Calu3 (cell line): ENCODE results near the gene MACROD1. TPM values are rescaled to one million over a fixed set of nuclear protein-coding genes. Genes with fewer than 3 reads are reported as not detected.

ENCODE experiments used
- BruUV-seq: library from RNA; stranded (reverse); fragments of 400-500 nt; replicated peaks from 2 replicates; lab custom pipeline; 2021; lab: Mats Ljungman, UMichigan
- CTCF ChIA-PET: fragments of 300-600 bp; sonication (Branson Sonifier 250); formaldehyde crosslinking; loops from one replicate; lab custom pipeline; 2022; ENCODE audit warnings: antibody characterized with exemption; lab: Charles Lee
- DNase-seq: peaks from one replicate; pipeline ENCODE4 v3.0.0; 2022
- H3K27ac Mint-ChIP-seq: one replicate; pipeline ENCODE4 v1.8.0; 2022; ENCODE audit warnings: mixed read lengths; ENCODE audit not compliant: unreplicated experiment
- H3K27me3 Mint-ChIP-seq: one replicate; pipeline ENCODE4 v1.8.0; 2022; ENCODE audit warnings: mixed read lengths; ENCODE audit not compliant: unreplicated experiment
- H3K36me3 Mint-ChIP-seq: one replicate; pipeline ENCODE4 v1.8.0; 2022; ENCODE audit warnings: mild to moderate bottlenecking, moderate library complexity, mixed read lengths; ENCODE audit not compliant: insufficient read depth, unreplicated experiment
- H3K4me1 Mint-ChIP-seq: one replicate; pipeline ENCODE4 v1.8.0; 2022; ENCODE audit warnings: mild to moderate bottlenecking, low read depth, mixed read lengths; ENCODE audit not compliant: unreplicated experiment
- H3K4me3 Mint-ChIP-seq: one replicate; pipeline ENCODE4 v1.8.0; 2022; ENCODE audit warnings: mild to moderate bottlenecking, low read depth, moderate library complexity, mixed read lengths; ENCODE audit not compliant: unreplicated experiment
- H3K9me3 Mint-ChIP-seq: one replicate; pipeline ENCODE4 v1.8.0; 2022; ENCODE audit warnings: low read depth, mixed read lengths; ENCODE audit not compliant: unreplicated experiment
- intact Hi-C: fragments of 100-400 bp; cut with micrococcal nuclease; formaldehyde crosslinking; loops from one replicate; pipeline ENCODE4 v1.10.0; 2022; ENCODE audit not compliant: unreplicated experiment
- total RNA-seq: library from RNA; stranded (reverse); gene quantifications from 2 replicates; pipeline ENCODE4 v1.2.3, GENCODE V29; 2022
- TF ChIP-seq, protein P1 (sequence below): fragments of 200-600 bp; IDR thresholded peaks from one replicate; pipeline ENCODE4 v1.8.0; 2022; ENCODE audit warnings: antibody characterized with exemption; ENCODE audit not compliant: unreplicated experiment

MACROD1 gene
- total RNA-seq, 1 experiment from 2014 or later = 35.7 TPM

DNA sequence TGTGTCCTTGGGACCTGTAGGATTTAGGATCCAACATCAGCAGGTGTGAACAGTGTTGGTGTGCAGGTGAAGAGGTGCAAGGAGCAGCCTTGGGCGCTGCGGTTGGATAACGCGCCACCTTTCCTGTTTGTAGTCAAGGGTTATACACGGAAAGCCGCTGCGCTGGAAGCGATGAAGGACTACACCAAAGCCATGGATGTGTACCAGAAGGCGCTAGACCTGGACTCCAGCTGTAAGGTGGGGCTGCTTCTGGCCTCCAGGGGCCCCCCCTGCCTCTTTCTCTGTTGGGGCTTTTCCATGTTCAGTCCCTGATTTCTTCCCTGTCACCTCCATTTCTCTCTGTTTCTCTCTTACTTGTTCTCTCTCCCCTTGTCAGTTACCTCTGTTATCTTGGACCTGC, 37.1 kb upstream of the MACROD1 start:
- CTCF ChIA-PET = no interaction called here
- Mint-ChIP-seq H3K4me3 (no peak overlapping the region), H3K9me3 (no peaks in the 10 kb centered on the region), H3K36me3 (peaks cover 85% of the 10 kb centered on the region), H3K27ac (no peak overlapping the region), H3K27me3 (no peaks in the 10 kb centered on the region), H3K4me1 (peaks cover 9% of the 10 kb centered on the region)
- DNase-seq = no peak
- TF ChIP-seq, protein P1, sequence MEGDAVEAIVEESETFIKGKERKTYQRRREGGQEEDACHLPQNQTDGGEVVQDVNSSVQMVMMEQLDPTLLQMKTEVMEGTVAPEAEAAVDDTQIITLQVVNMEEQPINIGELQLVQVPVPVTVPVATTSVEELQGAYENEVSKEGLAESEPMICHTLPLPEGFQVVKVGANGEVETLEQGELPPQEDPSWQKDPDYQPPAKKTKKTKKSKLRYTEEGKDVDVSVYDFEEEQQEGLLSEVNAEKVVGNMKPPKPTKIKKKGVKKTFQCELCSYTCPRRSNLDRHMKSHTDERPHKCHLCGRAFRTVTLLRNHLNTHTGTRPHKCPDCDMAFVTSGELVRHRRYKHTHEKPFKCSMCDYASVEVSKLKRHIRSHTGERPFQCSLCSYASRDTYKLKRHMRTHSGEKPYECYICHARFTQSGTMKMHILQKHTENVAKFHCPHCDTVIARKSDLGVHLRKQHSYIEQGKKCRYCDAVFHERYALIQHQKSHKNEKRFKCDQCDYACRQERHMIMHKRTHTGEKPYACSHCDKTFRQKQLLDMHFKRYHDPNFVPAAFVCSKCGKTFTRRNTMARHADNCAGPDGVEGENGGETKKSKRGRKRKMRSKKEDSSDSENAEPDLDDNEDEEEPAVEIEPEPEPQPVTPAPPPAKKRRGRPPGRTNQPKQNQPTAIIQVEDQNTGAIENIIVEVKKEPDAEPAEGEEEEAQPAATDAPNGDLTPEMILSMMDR = no peak
- no TSS peak for BruUV-seq
- intact Hi-C loops = no loop called here

DNA sequence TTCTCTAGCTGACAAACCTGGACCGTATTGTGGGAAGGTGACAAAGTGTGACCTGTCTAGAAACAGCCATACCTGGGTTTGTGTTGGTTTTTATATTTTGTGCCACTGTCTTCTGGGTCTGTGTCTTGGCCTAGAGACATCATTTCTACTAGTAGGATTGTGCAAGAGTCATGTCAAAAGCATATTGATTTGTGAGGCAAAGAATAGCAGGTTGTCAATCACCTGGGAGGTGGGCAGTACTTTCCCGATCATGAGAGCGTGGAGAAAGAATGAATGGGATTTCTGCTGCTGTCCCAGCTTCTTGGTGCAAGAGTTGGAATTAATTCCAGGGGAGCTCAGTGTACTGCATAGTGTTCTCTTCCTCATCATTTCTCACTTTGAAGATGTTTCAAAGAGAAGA, 35.6 kb upstream of the MACROD1 start:
- Mint-ChIP-seq H3K4me3 (no peak overlapping the region), H3K9me3 (no peaks in the 10 kb centered on the region), H3K27me3 (no peaks in the 10 kb centered on the region), H3K36me3 (peaks cover 93% of the 10 kb centered on the region), H3K4me1 (peaks cover 9% of the 10 kb centered on the region), H3K27ac (peak overlapping the region; percentile 54)
- no peak for DNase-seq
- intact Hi-C loops = no loop called here
- BruUV-seq = no TSS peak
- TF ChIP-seq, protein P1 = no peak
- CTCF ChIA-PET = no interaction called here

DNA sequence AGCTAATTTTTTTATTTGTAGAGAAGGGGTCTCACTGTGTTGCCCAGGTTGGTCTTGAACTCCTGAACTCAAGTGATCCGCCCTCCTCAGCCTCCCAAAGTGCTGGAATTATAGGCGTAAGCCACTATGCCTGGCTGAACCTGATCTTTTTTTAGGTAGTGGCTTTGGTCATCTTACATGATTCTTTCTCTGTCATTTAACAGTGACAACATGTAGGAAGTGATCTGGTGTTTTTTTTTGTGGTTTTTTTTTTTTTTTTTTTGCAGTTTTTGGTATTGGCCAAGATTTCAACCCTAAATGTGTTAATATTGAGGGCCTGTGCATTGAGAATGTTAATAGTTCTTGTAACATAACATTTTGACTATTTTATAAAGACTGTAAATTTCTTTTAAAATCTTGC, 32.6 kb upstream of the MACROD1 start:
- Mint-ChIP-seq H3K27me3 (no peaks in the 10 kb centered on the region), H3K9me3 (no peaks in the 10 kb centered on the region), H3K4me3 (no peak overlapping the region), H3K4me1 (peaks cover 5% of the 10 kb centered on the region), H3K36me3 (peaks cover 93% of the 10 kb centered on the region), H3K27ac (no peak overlapping the region)
- TF ChIP-seq, protein P1 = no peak
- CTCF ChIA-PET = interaction anchor here (0.7 kb wide), 1 partner anchor 27 kb away, joined by 4 read pairs; no protein-coding TSS in a partner anchor
- no peak for DNase-seq
- intact Hi-C loops = no loop called here
- BruUV-seq = no TSS peak

DNA sequence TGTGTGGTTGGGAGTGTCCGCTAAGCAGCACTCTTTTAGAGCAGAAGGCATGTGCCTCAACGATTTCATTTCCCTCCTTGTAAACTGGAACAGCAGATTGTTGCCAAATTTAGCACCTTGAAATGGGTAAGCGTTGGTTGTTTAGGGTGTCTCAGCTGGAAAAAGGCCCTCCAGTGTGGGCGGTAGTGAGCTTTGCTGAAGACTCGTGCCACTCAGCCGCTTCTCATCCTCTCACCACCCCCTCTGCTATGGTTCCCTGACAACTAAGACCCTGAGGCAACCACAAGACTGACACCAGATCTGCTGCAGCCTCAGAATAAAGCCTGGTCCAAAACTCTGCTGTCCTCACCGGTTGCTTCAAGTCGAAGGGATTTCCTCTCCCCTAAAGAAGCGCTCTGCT, 30.7 kb upstream of the MACROD1 start:
- Mint-ChIP-seq H3K27me3 (no peaks in the 10 kb centered on the region), H3K4me1 (no peaks in the 10 kb centered on the region), H3K27ac (no peak overlapping the region), H3K9me3 (no peaks in the 10 kb centered on the region), H3K4me3 (no peak overlapping the region), H3K36me3 (peaks cover 82% of the 10 kb centered on the region)
- CTCF ChIA-PET = no interaction called here
- TF ChIP-seq, protein P1 = no peak
- intact Hi-C loops = no loop called here
- no TSS peak for BruUV-seq
- no peak for DNase-seq
